GM23248 (cell line): Measurements from ENCODE around the gene MLN.

Source experiments
- EZH2 ChIP-seq: fragments of 200-600 bp; sonication (generic); IDR thresholded peaks from 2 replicates; pipeline ENCODE4 v1.6.1; 2018; ENCODE audit warnings: antibody characterized with exemption, mild to moderate bottlenecking; ENCODE audit not compliant: insufficient read depth, poor library complexity, severe bottlenecking
- EZH2phosphoT487 ChIP-seq: fragments of 200-600 bp; sonication (generic); IDR thresholded peaks from 2 replicates; pipeline ENCODE4 v1.6.1; 2018; ENCODE audit warnings: antibody characterized with exemption, moderate library complexity, mild to moderate bottlenecking, low read depth; ENCODE audit not compliant: insufficient read depth

GRCh38 chr6:33848484-33848883 lies 44.7 kb upstream of the MLN start:
- TF ChIP-seq EZH2phosphoT487: no peak
- TF ChIP-seq EZH2: no peak
